ENCODE measurements around the gene TOLLIP.
A peak's percentile ranks its signal among the peaks of the same experiment; 100 is the strongest.
"Not testable (repeated sequence)": the region's sequence is repeated elsewhere in the genome, so short reads cannot be mapped to it uniquely, and the experiment has no call there.

The TOLLIP gene

GRCh38 chr11:1279674-1280055 lies 29.8 kb downstream of the TOLLIP start:
- DNase-seq, result no peak

- DNase-seq, result no peak
Measured at GRCh38 chr11:1278766-1279673, 30.4 kb downstream of the TOLLIP start.

- no peak for DNase-seq
Measured at GRCh38 chr11:1277936-1278512, 31.4 kb downstream of the TOLLIP start.

- no peak for DNase-seq
Measured at GRCh38 chr11:1276866-1277615, 32.4 kb downstream of the TOLLIP start.

- no peak for DNase-seq
Measured at GRCh38 chr11:1276041-1276790, 33.2 kb downstream of the TOLLIP start.

GRCh38 chr11:1275021-1275420 lies 34.4 kb downstream of the TOLLIP start:
- DNase-seq, result no peak

- no peak for DNase-seq
Measured at GRCh38 chr11:1274501-1274900, 34.9 kb downstream of the TOLLIP start.

- DNase-seq, result no peak
Measured at GRCh38 chr11:1272531-1272930, 36.9 kb downstream of the TOLLIP start.

- no peak for DNase-seq
Measured at GRCh38 chr11:1271927-1272326, 37.5 kb downstream of the TOLLIP start.

- DNase-seq, result no peak
Measured at GRCh38 chr11:1271406-1271805, 38.0 kb downstream of the TOLLIP start.

- no peak for DNase-seq
Measured at GRCh38 chr11:1271002-1271401, 38.4 kb downstream of the TOLLIP start.

GRCh38 chr11:1270476-1270875 lies 39.0 kb downstream of the TOLLIP start:
- no peak for DNase-seq

- no peak for DNase-seq
Measured at GRCh38 chr11:1269957-1270356, 39.5 kb downstream of the TOLLIP start.

- DNase-seq, result no peak
Measured at GRCh38 chr11:1267441-1268100, 41.9 kb downstream of the TOLLIP start.

GRCh38 chr11:1266976-1267375 lies 42.5 kb downstream of the TOLLIP start:
- not testable (repeated sequence) for DNase-seq

GRCh38 chr11:1265480-1265879 lies 44.0 kb downstream of the TOLLIP start:
- DNase-seq, result not testable (repeated sequence)

GRCh38 chr11:1264444-1264843 lies 45.0 kb downstream of the TOLLIP start:
- not testable (repeated sequence) for DNase-seq

GRCh38 chr11:1263010-1263409 lies 46.4 kb downstream of the TOLLIP start:
- no peak for DNase-seq

GRCh38 chr11:1262172-1263006 lies 47.0 kb downstream of the TOLLIP start:
- peak; percentile 87 for DNase-seq

- no peak for DNase-seq
Measured at GRCh38 chr11:1261241-1262071, 48.0 kb downstream of the TOLLIP start.
